D341Med (cell line): Measurements from ENCODE around the gene PCDHB9.

Experiments used
- DNase-seq: peaks from one replicate; pipeline ENCODE4 v3.0.0; 2012; ENCODE audit warnings: low spot score

PCDHB9 gene

GRCh38 chr5:141236516-141237313 lies 49.8 kb downstream of the PCDHB9 start:
- no peak for DNase-seq
